GM20431 (cell line): Measurements from ENCODE around the gene HGFAC.
"Not testable (repeated sequence)": the region's sequence is repeated elsewhere in the genome, so short reads cannot be mapped to it uniquely, and the experiment has no call there.

Experiments
- in situ Hi-C: fragments of 300-500 bp; cut with MseI, MboI; formaldehyde crosslinking; loops from one replicate; pipeline ENCODE4 v1.15.0; 2020; ENCODE audit warnings: low sequenced_read_pairs; ENCODE audit not compliant: unreplicated experiment

The HGFAC gene

DNA sequence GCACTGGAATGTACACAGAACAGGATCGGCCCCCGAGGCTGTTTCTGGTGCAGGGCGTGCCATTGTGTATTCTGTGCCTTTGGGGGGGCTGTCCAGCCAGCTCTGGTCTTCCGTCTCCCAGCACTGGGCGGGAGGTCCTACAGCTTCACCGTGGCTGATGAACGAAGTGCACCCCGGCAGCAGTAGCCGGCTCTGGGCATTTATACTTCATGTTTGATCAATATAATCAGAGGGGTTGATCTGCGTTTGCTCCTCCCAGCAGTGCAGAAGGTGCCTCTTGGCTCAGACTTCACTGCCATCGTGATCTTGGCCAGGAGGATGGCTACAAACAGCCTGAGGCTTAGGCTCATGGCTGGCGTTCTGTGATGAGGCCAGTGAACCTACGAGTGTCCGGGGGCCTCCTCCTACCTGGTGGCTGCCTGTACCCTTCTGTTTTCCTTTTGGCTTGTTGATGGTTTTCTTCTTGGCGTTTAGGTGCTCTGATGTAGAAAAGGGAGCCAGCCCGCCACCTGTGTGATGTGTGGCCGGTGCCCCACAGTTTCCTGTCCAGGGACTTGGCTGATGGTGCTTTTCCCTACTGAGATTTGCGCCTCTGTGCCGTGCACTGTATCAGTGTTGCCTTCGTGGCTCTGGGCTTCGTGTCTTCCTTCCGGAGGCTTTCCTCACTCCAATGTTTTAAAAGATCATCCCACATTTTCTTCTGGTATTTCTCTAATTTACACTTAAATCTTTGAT lies 31.2 kb upstream of the HGFAC start:
- in situ Hi-C loops: no loop called here

GRCh38 chr4:3411190-3411589 lies 30.6 kb upstream of the HGFAC start:
- in situ Hi-C loops: not testable (repeated sequence)

GRCh38 chr4:3411676-3412075 lies 30.1 kb upstream of the HGFAC start:
- in situ Hi-C loops: no loop called here

GRCh38 chr4:3412257-3413020 lies 29.3 kb upstream of the HGFAC start:
- in situ Hi-C loops: no loop called here

DNA sequence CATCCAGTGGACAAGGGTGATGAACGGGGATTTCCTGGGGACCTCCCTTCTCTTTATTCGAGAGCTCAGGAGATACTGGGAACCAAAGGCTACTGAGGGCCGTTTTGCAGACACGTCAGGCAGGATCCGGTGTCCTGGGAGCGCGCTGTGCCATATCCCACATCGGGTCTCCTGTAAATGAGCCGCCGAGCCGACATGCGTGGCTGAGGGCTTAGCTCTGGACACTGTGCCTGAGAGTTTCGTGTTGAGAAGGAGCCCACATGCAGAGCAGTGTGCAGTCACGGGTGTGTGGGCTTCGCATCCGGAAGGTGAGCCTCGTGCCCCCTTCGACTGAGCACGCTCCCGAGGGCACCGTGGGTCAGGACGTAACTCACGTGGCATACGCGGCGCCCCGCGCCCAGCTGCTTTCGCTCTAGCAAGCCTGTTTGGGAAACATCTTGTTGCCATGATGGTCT lies 28.5 kb upstream of the HGFAC start:
- in situ Hi-C loops: no loop called here

GRCh38 chr4:3413675-3414420 lies 27.9 kb upstream of the HGFAC start:
- in situ Hi-C loops: no loop called here

- in situ Hi-C loops: no loop called here
Measured at GRCh38 chr4:3414421-3415279, 27.1 kb upstream of the HGFAC start.

DNA sequence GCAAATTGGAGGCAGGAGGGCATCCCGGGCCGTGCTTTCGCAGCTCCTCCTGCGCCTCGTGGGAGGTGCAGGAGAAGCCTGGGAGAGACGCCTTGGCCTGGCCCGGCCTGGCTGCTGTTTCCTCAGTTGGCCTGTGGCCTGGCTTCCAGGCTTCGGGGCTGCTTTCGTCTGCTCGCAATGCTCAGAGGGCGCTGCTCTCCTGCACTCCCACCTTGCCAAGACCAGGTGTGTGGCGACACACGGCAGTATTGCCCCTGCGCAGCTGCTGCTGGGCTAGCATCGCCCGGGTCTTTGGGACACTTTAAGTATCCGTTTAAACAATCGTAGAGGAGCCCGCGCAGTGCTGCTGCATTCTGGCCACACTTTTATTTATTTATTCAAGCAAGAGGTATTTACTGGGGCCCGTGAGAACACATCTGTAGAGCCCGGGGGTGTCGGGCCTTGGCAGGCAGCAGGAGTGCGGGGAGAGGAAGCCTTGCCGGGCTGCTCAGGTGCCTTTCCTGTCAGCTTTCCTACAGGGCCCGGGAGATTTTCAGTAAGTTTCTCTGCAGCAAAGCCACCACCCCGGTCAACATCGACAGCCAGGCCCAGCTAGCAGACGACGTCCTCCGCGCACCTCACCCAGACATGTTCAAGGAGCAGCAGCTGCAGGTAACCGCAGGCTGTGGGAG lies 26.2 kb upstream of the HGFAC start:
- in situ Hi-C loops: no loop called here

DNA sequence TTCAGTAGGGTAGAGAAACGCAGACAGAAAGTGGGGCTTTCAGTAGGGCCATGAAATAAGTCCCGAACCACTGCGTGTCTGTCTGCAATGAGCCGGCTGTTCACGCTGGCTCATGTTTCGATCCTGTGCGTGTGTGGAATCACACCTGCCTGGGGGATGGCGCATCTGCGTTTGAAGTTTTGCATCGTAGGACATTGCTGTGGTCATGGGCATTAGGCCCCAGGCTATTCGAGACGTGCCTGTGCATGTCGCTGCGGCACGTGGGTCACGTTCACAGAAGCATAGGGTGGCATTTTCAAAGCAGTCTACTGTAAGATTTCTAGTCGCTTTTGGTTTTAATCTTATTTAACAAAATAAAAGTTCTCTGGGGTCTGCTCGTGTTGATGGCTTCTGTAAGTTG lies 25.5 kb upstream of the HGFAC start:
- in situ Hi-C loops: no loop called here

GRCh38 chr4:3416821-3417221 lies 24.9 kb upstream of the HGFAC start:
- in situ Hi-C loops: no loop called here

- in situ Hi-C loops: no loop called here
Measured at GRCh38 chr4:3417448-3417847, 24.3 kb upstream of the HGFAC start.

DNA sequence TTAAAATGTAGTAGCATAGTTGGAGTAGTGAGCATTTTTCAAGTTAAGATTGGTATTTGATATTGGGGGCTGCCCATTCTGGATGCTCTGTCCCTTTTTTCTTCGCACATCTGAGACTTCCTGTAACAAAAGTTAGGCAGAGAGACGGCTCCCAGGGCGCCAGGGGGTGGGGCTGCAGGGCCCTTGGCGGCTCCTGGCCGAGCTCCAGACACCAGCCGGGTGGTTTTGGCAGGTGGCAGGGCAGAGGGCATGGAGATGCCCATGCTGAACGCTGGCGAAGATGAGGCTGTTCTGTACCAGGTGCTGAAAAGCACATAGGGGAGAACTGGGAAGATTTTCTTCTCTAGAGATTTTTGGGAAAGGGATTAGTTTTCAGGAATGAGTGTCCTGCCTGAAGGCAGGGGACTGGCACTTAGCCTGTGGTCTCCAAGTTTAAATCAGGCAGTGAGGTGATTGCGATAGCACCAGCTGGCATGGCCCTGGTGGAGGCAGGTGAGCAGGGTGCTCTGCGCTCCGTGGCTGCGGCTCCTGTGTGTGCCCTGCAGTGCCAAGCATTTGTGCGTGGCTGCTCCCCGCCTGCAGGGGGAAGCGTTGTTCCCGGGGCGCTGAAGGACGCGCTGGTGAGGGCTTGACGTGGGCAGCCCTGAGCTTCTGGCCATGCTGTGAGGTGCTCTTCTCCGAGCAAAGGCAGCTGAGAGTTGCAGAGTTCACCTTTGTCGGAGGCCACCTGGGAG lies 23.6 kb upstream of the HGFAC start:
- in situ Hi-C loops: no loop called here

GRCh38 chr4:3419836-3420605 lies 21.7 kb upstream of the HGFAC start:
- in situ Hi-C loops: no loop called here

DNA sequence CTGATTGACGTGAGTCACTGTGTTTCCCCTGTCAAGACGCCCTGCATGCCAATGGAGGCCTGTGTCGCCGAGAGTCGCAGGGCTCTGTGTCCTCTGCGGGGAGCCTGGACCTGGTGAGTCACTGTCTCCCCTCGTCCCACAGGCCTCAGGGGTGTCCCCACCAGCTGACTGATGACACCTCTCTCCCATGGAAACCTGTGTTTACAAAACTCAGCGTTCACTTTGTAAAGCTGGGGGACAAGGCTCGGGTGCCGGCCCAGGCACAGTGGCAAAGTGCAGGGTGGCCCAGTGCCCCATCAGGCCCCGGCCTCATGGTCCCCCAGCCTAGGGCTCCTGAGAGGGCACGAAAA lies 21.2 kb upstream of the HGFAC start:
- in situ Hi-C loops: no loop called here

DNA sequence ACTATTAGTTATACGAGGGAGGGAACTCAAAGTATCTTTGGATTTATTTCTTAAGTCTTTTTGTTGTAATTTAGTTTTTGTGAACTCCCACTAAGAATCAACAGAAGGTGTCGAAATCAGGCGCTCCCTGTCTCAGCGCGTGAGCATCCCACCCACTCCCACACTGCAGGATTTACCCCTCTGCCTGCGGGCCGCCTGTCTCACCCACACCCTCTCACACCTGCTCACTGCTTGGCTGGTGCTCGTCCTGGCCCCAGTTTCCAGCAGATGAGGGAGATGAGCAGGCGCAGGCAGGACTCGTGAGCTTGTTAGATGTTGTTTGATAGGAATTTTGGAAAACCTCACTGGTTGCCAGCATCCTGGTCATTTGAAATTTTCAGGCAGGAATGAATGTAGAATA lies 20.8 kb upstream of the HGFAC start:
- in situ Hi-C loops: no loop called here

GRCh38 chr4:3421470-3421869 lies 20.3 kb upstream of the HGFAC start:
- in situ Hi-C loops: no loop called here

GRCh38 chr4:3422241-3422801 lies 19.4 kb upstream of the HGFAC start:
- in situ Hi-C loops: no loop called here

- in situ Hi-C loops: no loop called here
Measured at GRCh38 chr4:3422808-3423297, 18.9 kb upstream of the HGFAC start.
